Neuronal stem cell (in vitro differentiated cells): ENCODE results near the gene NOM1.

ENCODE experiments used
- DNase-seq: peaks from one replicate; pipeline ENCODE4 v3.0.0-alpha.2; 2013; ENCODE audit warnings: low spot score
- H2AFZ ChIP-seq: one replicate; pipeline ENCODE4 v1.6.1; 2013; ENCODE audit warnings: mild to moderate bottlenecking, low read length, inconsistent platforms
- H2AK5ac ChIP-seq: 2 replicates; pipeline ENCODE4 v1.6.1; 2013; ENCODE audit warnings: low read depth, mild to moderate bottlenecking, inconsistent platforms, low read length, moderate library complexity, mixed read lengths
- H2BK120ac ChIP-seq: 2 replicates; pipeline ENCODE4 v1.6.1; 2013; ENCODE audit warnings: low read depth, mild to moderate bottlenecking, inconsistent platforms, low read length, moderate library complexity, mixed read lengths
- H2BK12ac ChIP-seq: one replicate; pipeline ENCODE4 v1.6.1; 2013; ENCODE audit warnings: low read length, inconsistent platforms
- H2BK15ac ChIP-seq: 2 replicates; pipeline ENCODE4 v1.6.1; 2013; ENCODE audit warnings: mild to moderate bottlenecking, low read length, inconsistent platforms, mixed read lengths
- H2BK5ac ChIP-seq: one replicate; pipeline ENCODE4 v1.6.1; 2013; ENCODE audit warnings: inconsistent platforms, mild to moderate bottlenecking, low read length, moderate library complexity
- H3K14ac ChIP-seq: one replicate; pipeline ENCODE4 v1.6.1; 2013; ENCODE audit warnings: low read length, inconsistent platforms
- H3K18ac ChIP-seq: 2 replicates; pipeline ENCODE4 v1.6.1; 2013; ENCODE audit warnings: low read length, inconsistent platforms
- H3K23ac ChIP-seq: 2 replicates; pipeline ENCODE4 v1.6.1; 2013; ENCODE audit warnings: low read depth, mild to moderate bottlenecking, mixed read lengths, low read length, inconsistent platforms; ENCODE audit not compliant: poor library complexity
- H3K27ac ChIP-seq: replicated peaks from 3 replicates; pipeline ENCODE4 v1.5.1; 2013; ENCODE audit warnings: low read length, inconsistent platforms
- H3K27me3 ChIP-seq, 3 experiments: 2 replicates each; pipeline ENCODE4 v1.6.1; 2013; ENCODE audit warnings: low read length in 3 of 3, mild to moderate bottlenecking in 2 of 3, inconsistent platforms in 1 of 3, low read depth in 1 of 3, mixed read lengths in 1 of 3, moderate library complexity in 1 of 3; ENCODE audit not compliant: control insufficient read depth in 3 of 3, insufficient read depth in 3 of 3
- H3K36me3 ChIP-seq, 2 donors: replicated peaks in 1 of 2; 2 replicates each; pipeline ENCODE4 v1.6.1; 2013; ENCODE audit warnings: low read length in 2 of 2; ENCODE audit not compliant: control insufficient read depth in 2 of 2, insufficient read depth in 2 of 2
- H3K4ac ChIP-seq: 2 replicates; pipeline ENCODE4 v1.6.1; 2013; ENCODE audit warnings: inconsistent platforms, mild to moderate bottlenecking, low read length, moderate library complexity
- H3K4me1 ChIP-seq, 2 donors: 1 replicate in 1 of 2; 2 replicates in 1 of 2; pipeline ENCODE4 v1.6.1; 2013; ENCODE audit warnings: low read length in 2 of 2, low read depth in 1 of 2; ENCODE audit not compliant: control insufficient read depth in 2 of 2, insufficient read depth in 1 of 2
- H3K4me2 ChIP-seq: one replicate; pipeline ENCODE4 v1.6.1; 2013; ENCODE audit warnings: mild to moderate bottlenecking, low read length, inconsistent platforms; ENCODE audit not compliant: insufficient read depth, poor library complexity, severe bottlenecking
- H3K4me3 ChIP-seq, 2 donors: 2 replicates each; pipeline ENCODE4 v1.5.1; 2013; ENCODE audit warnings: low read length in 2 of 2, mild to moderate bottlenecking in 2 of 2, inconsistent platforms in 1 of 2, moderate library complexity in 1 of 2
- H3K79me1 ChIP-seq: one replicate; pipeline ENCODE4 v1.6.1; 2013; ENCODE audit warnings: low read depth, mild to moderate bottlenecking, inconsistent platforms, low read length, moderate library complexity
- H3K9ac ChIP-seq: one replicate; pipeline ENCODE4 v1.6.1; 2013; ENCODE audit warnings: mild to moderate bottlenecking, low read depth, low read length, inconsistent platforms; ENCODE audit not compliant: poor library complexity
- H3K9me3 ChIP-seq, 2 donors: replicated peaks in 1 of 2; 2 replicates each; pipeline versions ENCODE3 to v1.6.1; 2013; ENCODE audit warnings: low read length in 2 of 2, mild to moderate bottlenecking in 2 of 2, inconsistent platforms in 1 of 2, low read depth in 1 of 2, mixed read lengths in 1 of 2, moderate library complexity in 1 of 2; ENCODE audit not compliant: control insufficient read depth in 2 of 2, insufficient read depth in 1 of 2
- H4K8ac ChIP-seq: one replicate; pipeline ENCODE4 v1.6.1; 2013; ENCODE audit warnings: low read depth, mild to moderate bottlenecking, inconsistent platforms, low read length, moderate library complexity
- H4K91ac ChIP-seq: one replicate; pipeline ENCODE4 v1.6.1; 2013; ENCODE audit warnings: low read length, low read depth, mild to moderate bottlenecking, inconsistent platforms; ENCODE audit not compliant: poor library complexity
- WGBS, 2 donors: extraction: QIAGEN DNeasy Blood & Tissue Kit; methylation state at CpG; one replicate each; pipeline ENCODE4 v1.1.7; 2013; ENCODE audit warnings: missing lambda C conversion rate in 2 of 2, mixed read lengths in 1 of 2; ENCODE audit not compliant: insufficient read length in 2 of 2, insufficient replicate concordance in 1 of 2; ENCODE audit errors: extremely low coverage in 2 of 2; 5-methylcytosine and 5-hydroxymethylcytosine counted together

NOM1 gene

GRCh38 chr7:157010588-157011332 is 61.2 kb downstream of the NOM1 start, which contains the start of gene MNX1:
TSS of gene MNX1 (minus strand) at chr7:157010663. CDS start at chr7:157010350, 313 bp downstream.
- Histone ChIP-seq H4K8ac (peak within 1 kb of the TSS; percentile 9), H2BK120ac (no peak within 1 kb of the TSS), H4K91ac (no peak within 1 kb of the TSS), H3K36me3 (no peaks in the 10 kb centered on the region), H3K14ac (no peak within 1 kb of the TSS), H3K23ac (peak within 1 kb of the TSS; percentile 95), H3K18ac (peak within 1 kb of the TSS; percentile 90), H2AK5ac (peak within 1 kb of the TSS; percentile 91), H2BK5ac (peak within 1 kb of the TSS; percentile 80), H2BK12ac (no peak within 1 kb of the TSS), H2BK15ac (peak within 1 kb of the TSS; percentile 89), H3K27me3 (peaks cover 74 to 98% (median 93%) of the 10 kb centered on the region in 3 experiments), H3K27ac (no peak within 1 kb of the TSS), H3K79me1 (no peaks in the 10 kb centered on the region), H3K4me2 (peak within 1 kb of the TSS; percentile 90), H3K4me1 (peaks cover 4 to 5% of the 10 kb centered on the region in 2 donors), H2AFZ (peak within 1 kb of the TSS; percentile 98), H3K9ac (peak within 1 kb of the TSS; percentile 78), H3K4me3 (peak within 1 kb of the TSS; percentile 55 to 79), H3K9me3 (peaks cover 0 to 1% of the 10 kb centered on the region in 2 donors), H3K4ac (peak within 1 kb of the TSS; percentile 20)
- DNase-seq = peak; percentile 79
- WGBS, 2 donors = no CpG with 5 or more reads among the region's 87 CpGs

GRCh38 chr7:157011333-157012112 is 62.0 kb downstream of the NOM1 start:
- no CpG with 5 or more reads among the region's 37 CpGs for WGBS, 2 donors

GRCh38 chr7:157012113-157012547 is 62.6 kb downstream of the NOM1 start:
- H3K14ac ChIP-seq = no peak overlapping the region
- no peaks in the 10 kb centered on the region for H3K36me3 ChIP-seq
- no peak overlapping the region for H3K27ac ChIP-seq
- no peak overlapping the region for H2BK15ac ChIP-seq
- H2BK12ac ChIP-seq = no peak overlapping the region
- H3K9ac ChIP-seq = no peak overlapping the region
- no peak overlapping the region for H4K8ac ChIP-seq
- H3K9me3 ChIP-seq = peaks cover 0 to 1% of the 10 kb centered on the region in 2 donors
- H3K4me1 ChIP-seq = peaks cover 4 to 5% of the 10 kb centered on the region in 2 donors
- no peak overlapping the region for H2AK5ac ChIP-seq
- no peak overlapping the region for H2AFZ ChIP-seq
- no peak overlapping the region for H3K23ac ChIP-seq
- H3K79me1 ChIP-seq = no peaks in the 10 kb centered on the region
- no peak overlapping the region for H4K91ac ChIP-seq
- H3K27me3 ChIP-seq = peaks cover 75 to 98% (median 93%) of the 10 kb centered on the region in 3 experiments
- DNase-seq = no peak
- no peak overlapping the region for H2BK120ac ChIP-seq
- H3K4me3 ChIP-seq = no peak overlapping the region
- no peak overlapping the region for H3K18ac ChIP-seq
- no peak overlapping the region for H3K4ac ChIP-seq
- WGBS, 2 donors = no CpG with 5 or more reads among the region's 10 CpGs
- no peak overlapping the region for H2BK5ac ChIP-seq
- H3K4me2 ChIP-seq = no peak overlapping the region

More at GRCh38 chr7:157011333-157012112, 62.0 kb downstream of the NOM1 start:
- Histone ChIP-seq H3K4me2 (peak overlapping the region; percentile 90), H4K8ac (no peak overlapping the region), H3K23ac (peak overlapping the region; percentile 95), H2BK15ac (peak overlapping the region; percentile 89), H3K27me3 (peaks cover 73 to 98% (median 93%) of the 10 kb centered on the region in 3 experiments), H2AFZ (peak overlapping the region; percentile 98), H3K4me3 (peak overlapping the region; percentile 55 to 77), H2BK120ac (no peak overlapping the region), H3K14ac (no peak overlapping the region), H3K9me3 (peaks cover 0 to 1% of the 10 kb centered on the region in 2 donors), H2BK5ac (no peak overlapping the region), H2AK5ac (peak overlapping the region; percentile 19), H3K9ac (peak overlapping the region; percentile 78), H4K91ac (no peak overlapping the region), H3K36me3 (no peaks in the 10 kb centered on the region), H3K4me1 (peaks cover 4 to 5% of the 10 kb centered on the region in 2 donors), H3K27ac (no peak overlapping the region), H2BK12ac (no peak overlapping the region), H3K18ac (peak overlapping the region; percentile 90), H3K4ac (no peak overlapping the region), H3K79me1 (no peaks in the 10 kb centered on the region)
- DNase-seq = no peak

GRCh38 chr7:157013101-157013500 is 63.6 kb downstream of the NOM1 start:
- Histone ChIP-seq H3K27ac (no peak overlapping the region), H3K4me1 (peaks cover 4 to 5% of the 10 kb centered on the region in 2 donors), H3K79me1 (no peaks in the 10 kb centered on the region), H3K14ac (no peak overlapping the region), H2AK5ac (no peak overlapping the region), H3K27me3 (peaks cover 75 to 98% (median 93%) of the 10 kb centered on the region in 3 experiments), H3K4ac (no peak overlapping the region), H3K9ac (no peak overlapping the region), H2BK5ac (no peak overlapping the region), H4K91ac (no peak overlapping the region), H3K36me3 (no peaks in the 10 kb centered on the region), H3K23ac (no peak overlapping the region), H3K18ac (no peak overlapping the region), H3K4me2 (no peak overlapping the region), H2AFZ (no peak overlapping the region), H2BK12ac (no peak overlapping the region), H3K9me3 (peaks cover 0 to 1% of the 10 kb centered on the region in 2 donors), H2BK120ac (no peak overlapping the region), H4K8ac (no peak overlapping the region), H2BK15ac (no peak overlapping the region), H3K4me3 (no peak overlapping the region)
- no peak for DNase-seq
